Hepatocyte (in vitro differentiated cells): ENCODE data around the gene SLC9A7.

ENCODE experiments used
- CTCF ChIP-seq: fragments of 200-600 bp; sonication (generic); IDR thresholded peaks from 2 replicates; pipeline ENCODE4 v1.5.1; 2016; ENCODE audit warnings: antibody characterized with exemption, mild to moderate bottlenecking; ENCODE audit not compliant: poor library complexity
- EZH2 ChIP-seq: fragments of 200-600 bp; sonication (generic); IDR thresholded peaks from 2 replicates; pipeline ENCODE4 v1.6.1; 2016; ENCODE audit warnings: antibody characterized with exemption, mild to moderate bottlenecking, borderline replicate concordance
- EZH2phosphoT487 ChIP-seq: fragments of 200-600 bp; sonication (generic); IDR thresholded peaks from one replicate; pipeline ENCODE4 v1.6.1; 2018; ENCODE audit warnings: antibody characterized with exemption, mild to moderate bottlenecking, low read depth, moderate library complexity; ENCODE audit not compliant: unreplicated experiment, severe bottlenecking

- no peak for TF ChIP-seq CTCF
- no peak for TF ChIP-seq EZH2
- no peak for TF ChIP-seq EZH2phosphoT487
These were observed 176.6 kb downstream of the SLC9A7 start for GRCh38 chrX:46582325-46582724.
